AG08396 (cell line): Measurements from ENCODE around the gene SUFU.
"Not testable (repeated sequence)": the region's sequence is repeated elsewhere in the genome, so short reads cannot be mapped to it uniquely, and the experiment has no call there.

Source experiments
- DNase-seq: peaks from one replicate; pipeline ENCODE4 v3.0.0; 2012; ENCODE audit warnings: low spot score, mixed read lengths

The SUFU gene

DNA sequence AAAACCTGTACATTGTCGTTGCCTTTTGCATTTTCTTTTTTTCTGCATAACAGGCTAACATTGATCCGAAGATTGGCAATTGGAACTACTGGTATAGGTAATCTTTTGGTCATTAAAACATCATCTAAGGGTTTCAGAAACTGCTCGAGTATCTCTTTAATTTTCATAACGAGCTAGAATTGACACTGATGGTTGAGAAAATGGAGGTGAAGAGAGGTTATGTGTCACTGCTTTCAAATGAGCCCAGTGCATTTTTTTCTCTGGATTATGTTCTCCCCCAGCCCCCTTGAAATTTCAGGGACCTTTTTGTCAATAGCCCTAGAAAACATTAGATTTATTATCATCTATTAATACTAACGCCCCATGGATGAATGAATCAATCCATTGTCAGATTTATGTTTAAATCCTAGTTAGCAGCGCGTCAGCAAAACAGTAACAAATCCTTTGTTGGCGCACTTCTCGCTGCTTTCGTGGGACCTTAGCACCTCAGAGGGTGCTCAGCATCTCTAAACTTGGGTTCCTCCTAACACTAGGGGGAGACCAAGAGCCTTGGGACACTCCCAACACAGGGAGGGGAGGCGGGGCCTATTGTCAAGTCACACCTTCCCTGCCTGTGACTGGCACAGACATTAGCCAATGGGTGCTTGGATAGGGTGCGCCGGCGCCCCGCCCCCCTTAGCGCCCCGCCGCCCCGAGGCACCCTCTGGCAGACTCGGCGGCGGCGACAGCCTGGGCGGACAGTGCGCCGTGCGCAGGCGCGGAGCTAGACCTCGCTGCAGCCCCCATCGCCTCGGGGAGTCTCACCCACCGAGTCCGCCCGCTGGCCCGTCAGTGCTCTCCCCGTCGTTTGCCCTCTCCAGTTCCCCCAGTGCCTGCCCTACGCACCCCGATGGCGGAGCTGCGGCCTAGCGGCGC lies at the start of gene SUFU:
TSS of gene SUFU (plus strand) at position 709 of the 915 bp plus-strand sequence. CDS start at position 890, 181 bp downstream.
- peak; percentile 98 for DNase-seq

DNA sequence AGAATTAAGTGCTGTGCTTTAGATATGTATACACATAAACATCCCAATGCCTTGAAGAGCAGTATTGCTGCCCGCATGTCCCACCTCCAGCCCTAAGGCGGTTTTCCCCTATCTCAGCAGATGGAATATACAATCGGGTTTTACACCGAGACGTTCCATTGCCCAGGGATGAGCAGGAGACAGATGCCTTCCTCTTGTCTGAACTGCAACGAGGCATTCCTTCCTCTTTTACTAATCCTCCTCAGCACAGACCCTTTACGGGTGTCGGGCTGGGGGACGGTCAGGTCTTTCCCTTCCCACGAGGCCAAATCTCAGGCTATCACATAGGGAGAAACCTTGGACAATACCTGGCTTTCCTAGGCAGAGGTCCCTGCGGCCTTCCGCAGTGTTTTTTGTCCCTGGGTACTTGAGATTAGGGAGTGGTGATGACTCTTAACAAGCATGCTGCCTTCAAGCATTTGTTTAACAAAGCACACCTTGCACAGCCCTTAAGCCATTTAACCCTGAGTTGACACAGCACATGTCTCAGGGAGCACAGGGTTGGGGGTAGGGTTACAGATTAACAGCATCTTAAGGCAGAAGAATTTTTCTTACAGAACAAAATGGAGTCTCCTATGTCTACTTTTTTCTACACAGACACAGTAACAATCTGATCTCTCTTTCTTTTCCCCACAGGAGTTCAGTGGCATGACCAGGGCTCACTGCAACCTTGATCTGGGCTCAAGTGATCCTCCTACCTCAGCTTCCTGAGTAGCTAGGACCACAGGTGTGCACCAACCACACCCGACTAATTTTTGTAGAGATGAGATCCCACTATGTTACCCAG lies 48.9 kb upstream of the SUFU start:
- not testable (repeated sequence) for DNase-seq

GRCh38 chr10:102455893-102456471 lies 47.8 kb upstream of the SUFU start:
- peak; percentile 61 for DNase-seq

DNA sequence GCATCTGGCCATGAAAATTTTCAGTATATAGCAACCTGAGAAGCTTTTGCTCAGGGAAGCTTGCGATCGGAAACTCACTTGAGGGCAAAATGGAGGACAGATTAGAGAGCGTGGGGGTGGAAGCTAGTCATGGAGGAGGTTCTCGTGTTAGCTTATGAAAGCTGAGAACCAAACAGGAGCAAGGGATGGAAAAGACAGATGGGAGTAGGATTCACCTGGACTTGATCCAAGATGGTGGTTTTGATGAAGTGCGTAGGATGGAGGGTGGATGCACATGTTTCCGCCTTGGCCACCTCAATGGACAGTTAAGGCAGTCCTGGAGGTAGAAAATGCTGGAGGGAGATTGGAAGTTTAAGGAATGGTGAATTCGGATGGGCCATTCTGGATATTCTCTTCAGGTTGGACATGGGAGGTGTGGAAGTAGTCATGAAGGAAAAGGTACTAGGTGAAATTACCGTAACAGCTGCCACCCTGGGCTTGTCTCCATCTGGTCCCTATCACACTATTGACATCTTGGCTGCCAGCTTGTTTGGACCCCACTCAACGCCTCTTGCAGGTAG lies 46.1 kb upstream of the SUFU start:
- DNase-seq, result no peak

DNA sequence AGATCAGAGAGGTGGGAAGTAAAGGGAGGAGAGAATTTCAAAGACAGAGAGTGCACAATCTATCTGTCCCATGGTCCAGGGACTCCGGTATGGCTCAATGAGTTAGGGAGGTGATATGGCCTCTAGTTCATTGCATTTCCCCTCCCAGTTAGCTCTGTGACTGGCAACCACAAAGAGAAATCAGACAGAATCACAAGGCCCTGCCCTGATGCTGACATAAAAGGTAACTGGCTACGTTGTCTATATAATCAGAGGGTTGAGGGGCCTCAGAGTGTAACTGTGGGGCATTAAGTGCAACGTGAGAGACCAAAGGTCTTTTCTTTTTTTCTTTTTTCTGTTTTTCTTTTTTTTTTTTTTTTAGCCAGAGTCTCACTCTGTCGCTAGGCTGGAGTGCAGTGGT lies 45.1 kb upstream of the SUFU start:
- DNase-seq, result no peak

DNA sequence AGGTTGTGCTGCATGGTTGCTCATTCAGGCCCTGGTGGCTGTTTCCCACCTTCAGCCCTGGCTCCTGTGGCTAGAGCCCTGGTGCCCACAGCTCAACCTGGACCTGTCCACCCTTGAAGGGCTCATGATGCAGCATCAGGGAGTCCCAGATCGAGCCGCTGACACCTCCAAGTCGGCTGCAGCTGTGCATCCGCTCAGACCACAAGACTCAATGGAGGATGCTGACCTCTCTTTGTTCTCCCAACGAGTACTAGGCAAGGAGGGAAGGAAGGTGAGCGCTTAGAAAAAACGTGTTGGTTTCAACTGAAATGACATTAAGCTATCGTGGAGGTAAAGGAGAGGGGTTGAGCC lies 43.0 kb upstream of the SUFU start:
- DNase-seq, result no peak

- DNase-seq, result peak; percentile 92
Measured at GRCh38 chr10:102461187-102462054, 42.4 kb upstream of the SUFU start.

- DNase-seq, result no peak
Measured at GRCh38 chr10:102462512-102463054, 41.2 kb upstream of the SUFU start.

- no peak for DNase-seq
Measured at GRCh38 chr10:102463983-102464382, 39.8 kb upstream of the SUFU start.

GRCh38 chr10:102465466-102465865 lies 38.3 kb upstream of the SUFU start:
- DNase-seq, result no peak

DNA sequence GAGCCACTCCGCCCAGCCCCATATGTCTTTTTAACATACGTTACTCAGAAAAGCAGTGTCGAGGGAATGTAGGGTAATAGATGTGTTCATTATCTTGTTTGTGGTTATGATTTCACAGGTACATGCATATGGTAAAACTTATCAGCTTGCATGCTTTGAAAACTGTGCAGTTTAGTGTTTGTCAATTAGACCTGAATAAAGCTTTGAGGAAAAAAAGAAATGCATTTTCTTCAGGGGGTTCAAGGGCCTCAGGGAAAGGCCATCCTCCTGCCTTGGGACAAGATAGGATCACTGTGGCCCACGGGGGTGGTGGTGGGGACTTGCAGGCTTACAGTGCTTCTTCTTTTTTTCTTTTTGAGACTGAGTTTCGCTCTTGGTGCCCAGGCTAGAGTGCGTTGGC lies 36.5 kb upstream of the SUFU start:
- DNase-seq, result no peak

DNA sequence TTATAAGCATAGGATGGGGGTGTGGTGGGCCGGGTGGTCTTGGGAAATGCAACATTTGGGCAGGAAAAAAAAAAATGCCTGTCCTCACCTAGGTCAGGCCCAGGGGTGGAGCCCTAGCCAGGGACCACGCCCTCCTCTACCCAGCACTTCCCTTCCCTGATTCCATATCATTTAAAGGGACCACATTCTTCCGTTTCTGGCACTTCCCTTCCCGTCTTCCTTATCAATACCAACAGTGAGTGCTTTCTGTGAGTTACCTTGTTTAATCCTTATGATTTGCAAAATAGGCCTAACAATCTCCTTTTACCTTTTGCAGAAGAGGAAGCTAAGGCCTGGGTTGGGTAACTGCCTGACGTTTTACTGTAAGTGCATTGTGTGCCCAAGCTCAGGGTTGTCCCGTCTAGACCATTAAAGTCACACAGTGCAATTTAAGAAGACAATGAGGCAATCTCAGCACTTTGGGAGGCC lies 35.8 kb upstream of the SUFU start:
- DNase-seq, result no peak

GRCh38 chr10:102468683-102469082 lies 35.1 kb upstream of the SUFU start:
- no peak for DNase-seq

GRCh38 chr10:102470579-102471546 lies 32.9 kb upstream of the SUFU start:
- no peak for DNase-seq

DNA sequence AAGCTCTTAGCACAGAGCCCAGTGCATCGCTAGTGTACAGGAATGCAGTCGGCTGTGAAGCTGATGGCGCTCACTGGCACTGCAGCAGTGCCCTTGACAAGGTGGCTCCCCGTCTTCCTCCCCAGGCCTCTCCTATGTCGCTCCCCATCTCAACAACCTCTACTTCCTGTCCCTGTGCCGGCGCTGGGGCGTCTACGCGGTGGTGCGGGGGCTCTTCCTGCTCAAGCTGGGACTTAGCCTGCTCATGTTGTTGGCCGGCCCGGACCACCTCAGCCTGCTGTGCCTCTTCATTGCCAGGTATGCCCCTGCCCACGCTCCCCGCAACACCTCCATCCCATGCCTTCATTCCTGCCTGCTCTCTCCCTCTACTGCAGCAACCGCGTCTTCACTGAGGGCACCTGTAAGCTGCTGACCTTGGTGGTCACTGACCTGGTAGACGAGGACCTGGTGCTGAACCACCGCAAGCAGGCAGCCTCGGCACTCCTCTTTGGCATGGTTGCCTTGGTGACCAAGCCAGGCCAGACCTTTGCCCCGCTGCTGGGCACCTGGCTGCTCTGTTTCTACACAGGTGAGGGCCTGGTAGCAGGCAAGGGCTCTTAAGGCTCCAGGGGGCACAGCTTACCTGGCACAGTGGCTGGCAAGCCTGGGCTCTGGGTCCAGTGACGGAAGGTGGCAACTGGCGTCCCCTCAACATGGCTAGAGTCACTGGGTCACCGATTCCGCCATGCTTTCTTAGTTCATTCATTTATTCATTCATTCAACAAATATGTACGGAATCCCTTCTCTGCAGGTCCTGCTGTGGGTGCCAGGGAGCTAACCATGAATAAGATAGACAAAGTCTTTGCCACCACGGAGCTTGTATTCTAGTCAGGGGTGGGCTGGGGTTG lies 30.1 kb upstream of the SUFU start:
- no peak for DNase-seq

DNA sequence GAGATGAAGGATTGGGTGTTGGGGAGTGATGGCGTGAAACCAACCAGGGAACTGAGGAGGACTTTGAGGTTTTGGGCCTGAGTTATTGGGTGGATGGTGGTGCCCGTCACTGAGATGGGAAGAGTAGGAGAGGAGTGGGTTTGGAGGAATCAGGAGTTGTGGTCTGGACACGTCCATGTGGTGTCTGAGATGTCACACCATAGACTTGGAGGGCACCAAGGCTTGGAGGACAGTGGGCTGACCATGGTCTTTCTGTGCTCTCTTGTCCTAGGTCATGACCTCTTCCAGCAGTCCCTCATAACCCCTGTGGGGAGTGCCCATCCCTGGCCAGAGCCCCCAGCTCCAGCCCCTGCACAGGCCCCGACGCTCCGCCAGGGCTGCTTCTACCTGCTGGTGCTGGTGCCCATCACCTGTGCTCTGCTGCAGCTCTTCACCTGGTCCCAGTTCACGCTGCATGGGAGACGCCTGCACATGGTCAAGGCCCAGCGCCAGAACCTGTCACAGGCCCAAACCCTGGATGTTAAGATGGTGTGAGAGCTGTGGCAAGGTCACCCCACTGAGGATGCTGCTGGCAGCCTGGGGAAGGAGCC lies 28.2 kb upstream of the SUFU start:
- no peak for DNase-seq

- no peak for DNase-seq
Measured at GRCh38 chr10:102476466-102477141, 27.2 kb upstream of the SUFU start.

DNA sequence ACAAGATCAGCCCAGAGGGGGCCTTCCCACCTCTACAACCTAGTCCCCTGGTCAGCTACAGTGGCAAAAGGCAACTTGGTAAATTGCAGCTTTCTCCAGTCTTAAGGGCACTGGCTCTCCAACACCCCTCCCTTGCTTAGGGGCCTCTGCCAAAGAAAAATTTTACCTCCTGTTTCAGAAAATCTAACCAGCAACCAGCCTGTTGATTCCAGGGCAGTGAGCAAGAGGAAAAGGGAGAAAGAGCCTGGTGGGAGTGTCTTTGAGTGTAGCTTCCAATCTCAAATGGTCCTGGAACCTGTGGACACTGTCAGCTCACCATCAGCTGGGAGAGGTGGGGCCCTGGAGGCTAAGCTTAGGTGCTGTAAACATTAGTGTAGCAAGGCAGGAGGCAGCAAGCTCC lies 24.1 kb upstream of the SUFU start:
- no peak for DNase-seq
